NCI-H69 (cell line): ENCODE results near the gene WDR48.

ENCODE experiments used
- DNase-seq: peaks from one replicate; lab custom pipeline; 2025; lab: John Stamatoyannopoulos, UW

Gene WDR48

DNA sequence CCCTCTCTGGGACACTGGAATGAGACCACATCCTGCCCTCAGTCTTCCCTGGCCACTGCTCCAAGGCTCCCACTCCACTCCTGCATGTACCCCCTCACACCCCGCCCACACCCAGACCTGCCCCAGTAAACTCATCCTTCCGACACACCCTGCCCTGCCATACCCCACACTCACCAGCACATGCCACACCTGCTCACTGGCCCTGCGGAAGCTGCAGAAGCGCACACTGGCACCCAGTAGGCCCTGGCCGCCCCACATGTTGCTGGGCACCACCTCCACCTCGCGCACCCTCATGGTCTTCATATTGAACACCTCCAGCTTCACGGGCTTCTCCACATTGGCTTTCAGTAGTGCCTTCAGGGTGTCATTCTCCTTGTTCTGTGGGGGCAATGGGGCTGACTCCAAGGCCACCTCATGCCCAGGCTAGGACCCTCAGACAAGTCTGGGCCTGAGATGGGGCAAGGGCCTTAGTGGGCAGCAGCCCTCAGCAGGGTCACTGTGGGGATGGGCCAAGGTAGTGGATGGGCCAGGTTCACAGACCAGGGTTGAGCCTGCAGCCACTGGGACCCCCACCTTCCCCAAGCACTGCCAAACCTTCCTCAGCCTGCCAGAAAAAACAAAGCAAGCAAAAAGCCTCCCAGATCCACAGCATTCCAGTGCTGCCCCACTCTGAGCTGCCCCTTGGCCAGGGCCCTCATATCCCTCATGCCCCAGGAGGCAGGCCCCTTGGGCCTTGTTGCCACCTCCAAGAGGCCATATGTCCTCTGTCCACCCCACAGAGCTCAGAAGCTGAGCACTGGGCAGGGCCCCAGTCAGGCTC, 50.9 kb downstream of the WDR48 start:
- no peak for DNase-seq

DNA sequence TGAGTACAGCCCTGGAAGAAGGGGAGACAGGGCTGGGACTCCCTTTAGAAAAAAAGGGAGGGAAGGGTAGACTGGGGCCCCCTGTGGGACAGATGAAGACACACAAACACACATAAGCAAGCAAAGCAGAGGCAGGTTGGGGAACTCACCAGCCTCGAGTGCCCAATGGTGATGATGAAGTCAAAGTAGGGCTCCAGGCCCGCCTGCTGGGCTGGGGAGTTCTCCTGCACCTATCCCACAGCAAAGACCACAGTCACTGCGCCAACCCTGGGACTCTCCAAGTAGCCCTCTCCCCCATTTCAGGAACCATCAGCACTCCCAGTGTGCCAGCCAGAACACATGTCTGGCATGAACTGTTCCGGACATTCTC, 51.5 kb downstream of the WDR48 start:
- DNase-seq, result no peak

DNA sequence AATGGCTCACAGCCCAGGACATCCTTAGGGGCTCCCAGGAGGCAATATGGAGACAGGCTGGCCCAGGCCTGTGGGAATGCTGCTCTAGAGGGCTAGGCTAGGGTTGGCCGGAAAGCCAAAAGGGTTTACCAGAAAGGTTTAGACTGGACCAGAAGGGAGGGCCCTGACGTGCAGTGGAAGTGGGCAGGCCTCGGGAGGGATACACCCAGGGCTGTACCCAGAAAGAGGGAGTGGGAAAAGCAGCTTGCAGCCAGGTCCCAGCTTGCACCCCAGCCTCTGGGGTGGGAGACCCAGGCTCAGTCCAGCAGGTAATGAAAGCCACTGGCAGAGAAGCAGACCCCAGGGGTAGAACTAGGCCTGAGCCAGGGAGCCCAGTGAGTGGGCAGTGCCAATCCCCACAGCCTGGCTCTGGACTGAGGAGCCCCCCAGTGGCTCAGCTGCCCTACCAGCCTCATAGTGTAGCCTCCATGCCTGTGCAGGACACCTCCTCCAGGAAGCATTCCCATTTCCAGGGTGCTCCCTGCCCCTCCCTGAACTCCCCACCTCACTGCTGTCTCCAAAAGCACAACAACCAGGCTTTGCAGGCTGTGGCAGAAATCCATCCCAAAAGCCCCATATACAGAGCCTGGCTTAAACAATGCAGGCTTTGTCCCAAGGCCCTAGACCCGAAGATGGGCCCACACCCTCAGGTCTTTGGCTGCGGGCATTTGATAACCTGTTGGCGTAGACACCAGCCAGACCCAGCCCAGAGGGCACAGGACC, 52.2 kb downstream of the WDR48 start:
- DNase-seq, result no peak

DNA sequence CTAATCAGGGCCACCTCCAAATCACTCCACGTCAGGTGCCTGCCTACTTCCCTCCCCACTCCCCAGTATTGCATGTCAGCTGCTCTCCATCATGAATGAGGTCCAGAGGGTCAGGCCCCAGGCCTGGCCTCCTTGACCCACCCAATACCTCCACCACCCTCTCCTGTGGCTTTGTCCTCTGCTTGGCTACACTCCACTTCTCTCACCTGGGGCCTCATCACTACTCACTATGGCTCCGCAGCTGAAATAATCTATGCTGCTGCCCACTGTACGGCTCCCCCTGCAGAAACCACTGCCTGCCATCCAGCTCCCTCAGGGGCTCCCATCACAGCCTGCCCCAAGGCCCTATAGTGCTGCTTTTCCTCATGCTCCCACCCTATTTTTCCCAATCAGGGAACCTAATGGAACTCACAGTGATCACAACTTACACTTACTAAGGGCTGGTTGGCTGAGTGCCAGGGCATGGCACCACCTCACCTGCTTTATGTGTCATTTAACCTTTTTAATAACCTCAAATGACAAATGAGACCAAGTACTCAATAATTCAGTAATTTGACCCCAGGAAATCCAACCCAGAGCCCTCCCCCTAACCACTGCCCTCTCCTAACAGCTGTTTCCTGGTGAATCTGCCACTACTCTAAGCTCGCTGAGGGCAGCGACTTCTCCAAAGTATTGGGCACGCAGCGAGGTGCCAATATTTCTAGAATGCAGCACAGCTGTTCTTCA, 53.3 kb downstream of the WDR48 start:
- DNase-seq, result peak; percentile 22

DNA sequence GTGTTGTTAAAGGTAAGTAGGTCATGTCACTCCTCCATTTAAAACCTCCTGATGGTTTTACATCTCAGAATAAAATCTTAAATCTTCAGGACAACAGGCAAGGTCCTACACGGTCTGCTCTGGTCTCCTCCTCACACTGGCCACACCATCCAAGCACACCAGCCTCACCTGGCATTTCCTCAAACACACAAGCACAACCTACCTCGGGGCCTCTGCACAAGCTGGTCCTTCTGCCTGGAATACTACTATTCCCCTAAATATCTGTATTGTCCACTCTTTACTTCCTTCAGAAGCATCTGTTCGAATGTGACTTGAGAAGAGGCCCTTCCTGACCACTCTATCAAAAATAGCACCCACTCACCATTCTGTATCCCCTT, 53.9 kb downstream of the WDR48 start:
- DNase-seq, result no peak

DNA sequence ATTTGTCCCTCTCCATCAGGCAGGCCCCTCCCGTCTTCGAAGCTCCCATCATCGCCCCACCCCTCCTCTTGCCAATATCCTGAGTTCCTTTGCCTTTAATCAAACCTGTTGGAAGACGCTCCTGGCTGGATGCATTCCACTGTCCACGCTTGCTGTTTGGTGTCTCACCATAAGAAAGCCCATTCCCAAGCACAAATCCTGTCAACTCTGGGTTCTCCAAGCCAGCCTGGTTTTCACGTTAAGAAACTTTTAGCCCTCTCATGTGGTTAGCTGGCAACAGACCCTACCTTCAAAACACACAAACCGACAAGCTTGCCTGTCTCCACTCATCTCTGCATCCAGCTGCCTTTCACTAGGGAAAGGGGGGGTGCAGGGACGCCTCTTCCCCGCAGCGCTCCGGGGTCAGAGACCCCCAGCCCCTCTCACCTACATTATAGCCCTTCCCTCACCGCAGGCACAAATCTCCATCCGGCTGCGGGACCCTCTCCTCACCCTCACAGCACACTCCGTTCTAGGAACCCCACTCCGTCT, 54.5 kb downstream of the WDR48 start:
- peak; percentile 2 for DNase-seq

DNA sequence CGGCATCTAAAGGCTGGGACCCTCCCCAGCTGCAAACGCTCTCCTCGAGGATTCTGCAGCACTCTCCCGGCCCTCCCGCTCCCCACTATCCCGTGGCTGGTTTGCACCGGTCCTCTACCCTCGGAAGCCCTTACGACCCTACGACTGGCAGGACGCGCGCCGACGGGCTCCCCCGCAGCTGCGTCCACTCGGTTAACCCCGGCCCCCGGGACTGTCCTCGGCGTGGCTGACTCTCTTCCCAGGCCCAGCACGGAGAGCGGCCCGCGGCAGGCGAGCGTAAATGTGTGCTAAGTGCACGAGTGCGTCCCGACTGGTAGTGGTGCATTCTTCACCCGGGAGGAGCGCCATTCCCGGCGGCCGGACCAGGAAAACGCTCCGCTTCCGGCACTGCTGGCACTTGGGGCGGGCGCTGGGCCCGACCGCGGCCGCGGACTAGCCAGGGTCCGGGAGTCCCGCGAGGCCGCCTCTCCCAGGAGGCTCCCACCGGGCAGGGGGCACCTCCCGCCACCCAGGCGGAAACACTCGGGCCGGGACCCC, 55.1 kb downstream of the WDR48 start:
- DNase-seq, result peak; percentile 54

DNA sequence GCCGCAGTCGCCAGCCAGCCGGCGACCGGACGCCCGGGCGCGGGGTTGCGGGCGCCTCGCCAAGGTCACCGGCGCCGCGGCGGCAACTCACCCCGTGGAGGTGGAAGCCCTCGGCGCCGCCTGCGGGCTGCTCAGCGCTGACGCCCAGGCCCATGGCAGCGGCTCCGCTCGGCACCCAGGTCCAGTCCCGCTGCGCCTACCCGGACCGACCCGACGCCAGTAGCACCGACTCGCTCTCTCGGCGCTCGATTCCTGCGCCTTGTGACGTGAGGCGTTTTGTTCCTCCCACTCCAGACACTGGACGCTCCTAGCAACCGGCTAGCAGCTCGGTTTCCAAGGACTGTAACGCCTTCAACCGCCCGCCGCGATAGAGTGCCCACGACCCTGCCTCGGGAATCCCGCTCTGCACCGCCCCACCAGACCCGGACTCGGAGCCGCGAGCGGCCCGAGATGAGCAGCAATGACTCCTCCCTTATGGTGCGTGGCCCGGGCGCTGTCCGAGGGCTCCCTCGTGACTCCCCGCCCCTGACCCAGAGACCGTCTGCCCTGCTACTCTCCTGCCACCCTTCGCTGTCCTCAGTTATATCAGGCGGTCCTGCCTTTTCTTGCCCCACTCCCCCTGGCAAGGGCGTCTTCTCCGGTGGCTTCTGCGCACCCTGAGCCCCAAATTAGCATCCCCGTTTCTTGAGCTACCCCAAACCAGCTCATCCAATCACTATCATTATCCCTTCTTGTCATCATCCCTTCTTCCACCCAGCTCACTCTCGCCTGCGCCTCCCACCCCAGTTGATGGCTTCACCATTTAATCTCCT, 55.8 kb downstream of the WDR48 start, which contains the start of the genes GORASP1 and TTC21A:
GORASP1 (minus strand) TSS at position 240 of the 812 bp plus-strand sequence; CDS start at position 154, 86 bp downstream.
TTC21A (plus strand) TSS at position 293 of the 812 bp plus-strand sequence; CDS start at position 451, 158 bp downstream.
- peak; percentile 86 for DNase-seq

DNA sequence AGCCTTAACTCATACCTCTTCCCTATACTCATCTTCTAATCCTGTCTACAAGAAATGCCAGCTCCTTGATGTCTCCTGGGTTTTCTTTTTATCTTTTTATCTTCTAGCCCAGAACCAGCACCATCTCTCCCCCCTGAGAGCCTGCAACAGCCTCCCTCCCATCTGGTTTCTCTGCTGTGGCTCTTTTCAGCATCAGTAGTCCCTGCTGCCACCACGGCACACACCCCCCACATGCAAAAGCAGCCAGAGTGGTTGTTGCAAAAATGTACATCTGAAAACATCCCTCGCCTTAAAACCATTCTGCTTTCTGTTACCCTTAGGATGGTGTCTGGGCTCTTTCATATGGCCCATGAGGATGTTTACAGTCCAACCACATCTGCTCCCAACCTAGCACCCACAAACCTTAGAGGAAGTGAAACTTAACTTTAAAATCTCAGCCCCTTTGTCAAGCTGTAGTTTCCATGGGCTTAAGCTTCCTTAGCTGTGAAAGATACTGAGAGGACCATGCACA, 56.4 kb downstream of the WDR48 start:
- no peak for DNase-seq

DNA sequence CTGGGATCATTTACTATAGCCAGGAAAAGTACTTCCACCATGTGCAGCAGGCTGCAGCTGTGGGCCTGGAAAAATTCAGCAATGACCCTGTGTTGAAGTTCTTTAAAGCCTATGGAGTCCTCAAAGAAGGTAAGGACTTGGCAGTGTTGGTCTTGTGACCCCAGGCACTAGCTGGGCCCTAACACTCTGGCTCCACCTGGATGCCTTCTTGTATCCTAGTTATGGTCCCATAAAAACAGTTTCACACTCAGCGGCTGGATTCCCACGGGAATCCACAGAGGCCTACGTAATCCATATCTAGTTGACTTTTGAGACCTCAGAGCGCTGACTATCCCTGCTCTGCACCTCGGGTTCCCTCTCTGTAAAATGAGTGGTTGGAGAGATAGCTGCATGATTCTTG, 57.3 kb downstream of the WDR48 start:
- DNase-seq, result no peak

DNA sequence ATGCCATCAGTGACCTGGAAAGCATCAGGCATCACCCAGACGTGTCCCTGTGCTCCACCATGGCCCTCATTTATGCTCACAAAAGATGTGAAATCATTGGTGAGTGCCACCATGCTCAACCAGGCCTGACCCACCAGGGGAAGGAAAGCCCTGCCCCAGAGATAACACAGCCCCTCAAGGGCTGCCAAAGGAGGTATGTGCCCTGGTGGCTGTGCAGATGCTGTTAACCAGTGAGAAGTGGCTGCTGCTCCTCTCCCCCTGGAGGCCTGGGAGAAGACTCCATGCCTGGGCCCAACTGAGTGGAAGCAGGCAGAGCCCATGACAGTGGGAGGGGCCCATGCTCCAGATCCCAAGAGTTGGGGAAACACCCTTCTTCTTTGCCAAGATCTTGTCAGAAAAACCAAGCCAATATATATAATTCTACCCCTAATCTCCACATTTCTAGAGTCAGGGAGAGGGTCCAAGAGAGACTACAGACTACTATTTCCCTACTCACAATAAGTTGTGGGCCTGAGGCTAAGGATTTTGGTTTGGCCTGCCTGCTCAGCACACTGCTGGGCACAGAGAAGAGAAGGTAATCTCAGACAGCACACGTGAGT, 58.3 kb downstream of the WDR48 start:
- DNase-seq, result no peak

DNA sequence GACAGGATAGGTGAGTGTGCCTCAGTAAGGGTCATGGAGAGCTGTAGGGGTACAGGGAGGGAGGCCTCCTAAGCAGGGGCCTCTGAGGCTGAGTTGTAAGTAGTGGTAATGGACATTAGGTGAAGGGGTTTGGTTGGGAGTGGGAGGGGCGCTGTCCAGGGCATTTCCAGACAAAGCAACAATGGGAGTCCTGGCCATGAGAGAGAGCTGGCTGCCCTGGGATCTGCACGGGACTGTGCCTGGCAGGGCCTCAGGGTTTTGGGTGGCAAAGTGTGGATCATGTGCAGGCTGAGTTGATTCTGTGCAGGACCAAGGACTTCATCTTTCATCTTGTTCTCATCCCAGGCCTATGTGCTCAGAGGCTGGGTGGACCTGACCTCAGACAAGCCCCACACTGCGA, 60.3 kb downstream of the WDR48 start:
- no peak for DNase-seq

DNA sequence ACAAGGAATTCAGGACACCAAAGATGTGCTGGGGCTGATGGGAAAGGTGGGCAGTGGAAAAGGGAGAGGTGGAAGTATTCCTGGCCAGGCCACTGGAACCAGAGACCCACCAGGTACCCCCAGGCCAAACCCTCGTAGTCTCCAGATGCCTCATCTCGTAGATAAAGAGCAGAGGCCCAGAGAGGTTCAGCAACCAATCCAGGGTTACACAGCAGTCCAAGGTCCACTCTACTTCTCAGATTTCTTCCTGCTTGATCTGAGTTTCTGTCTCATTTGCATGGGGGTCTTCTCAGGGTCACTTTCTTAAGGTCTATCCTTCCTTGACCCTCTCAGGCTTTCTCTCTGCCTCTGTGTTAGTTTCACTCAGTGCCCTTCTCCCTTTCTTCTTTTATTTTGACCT, 60.7 kb downstream of the WDR48 start:
- DNase-seq, result no peak

DNA sequence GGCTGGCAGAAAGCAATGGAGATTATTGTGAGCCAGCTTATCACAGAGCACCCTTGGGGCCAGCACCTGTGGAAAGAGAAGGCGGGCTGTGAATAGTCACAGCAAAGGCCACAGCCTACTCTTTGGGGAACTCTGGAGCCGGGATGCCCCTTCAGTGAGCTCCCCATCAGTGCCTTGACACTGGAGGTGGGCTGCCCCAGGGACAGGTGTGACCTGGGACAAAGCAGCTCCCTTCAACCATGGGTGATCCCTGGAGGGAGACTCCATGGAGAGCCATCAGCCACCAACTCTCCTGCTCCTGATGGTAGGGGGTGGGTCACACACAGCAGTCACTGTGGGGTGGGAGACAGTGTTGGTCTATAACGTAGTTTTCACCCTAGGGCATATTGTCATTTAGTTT, 61.5 kb downstream of the WDR48 start:
- DNase-seq, result no peak

DNA sequence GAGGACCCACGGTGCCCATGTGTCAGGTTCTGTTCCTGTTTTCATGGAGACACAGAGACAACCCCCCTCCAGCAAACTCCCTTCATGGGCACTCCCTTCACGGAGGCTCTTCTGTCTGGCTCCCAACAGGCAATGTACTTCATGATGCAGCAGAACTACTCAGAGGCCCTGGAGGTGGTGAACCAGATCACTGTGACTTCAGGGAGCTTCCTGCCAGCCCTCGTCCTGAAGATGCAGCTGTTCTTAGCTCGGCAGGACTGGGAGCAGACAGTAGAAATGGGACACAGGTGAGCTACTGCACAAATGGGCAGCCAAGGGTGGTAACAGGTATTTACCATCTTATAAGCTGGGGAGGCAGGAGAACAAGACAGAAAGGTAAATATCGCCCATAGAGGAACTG, 62.6 kb downstream of the WDR48 start:
- DNase-seq, result no peak

DNA sequence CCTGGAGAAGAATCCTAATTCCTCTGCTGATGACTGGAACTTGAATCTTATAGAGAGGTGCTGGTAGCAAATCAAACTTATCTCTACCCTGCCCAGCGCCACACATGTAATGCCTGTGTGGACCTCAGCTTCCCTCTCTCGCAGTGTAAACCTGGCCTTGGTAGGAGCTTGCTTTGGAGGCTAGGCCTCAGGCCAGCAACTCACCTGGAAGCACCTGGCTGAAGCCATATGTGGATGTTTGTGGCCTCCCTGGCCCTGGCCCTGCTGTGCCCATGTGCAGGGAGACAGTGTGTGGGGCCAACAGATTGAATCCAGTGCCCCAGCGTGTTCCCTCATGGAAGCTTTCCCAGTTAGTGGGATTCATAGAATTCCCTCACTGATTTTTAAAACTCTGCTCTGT, 64.1 kb downstream of the WDR48 start:
- DNase-seq, result no peak

DNA sequence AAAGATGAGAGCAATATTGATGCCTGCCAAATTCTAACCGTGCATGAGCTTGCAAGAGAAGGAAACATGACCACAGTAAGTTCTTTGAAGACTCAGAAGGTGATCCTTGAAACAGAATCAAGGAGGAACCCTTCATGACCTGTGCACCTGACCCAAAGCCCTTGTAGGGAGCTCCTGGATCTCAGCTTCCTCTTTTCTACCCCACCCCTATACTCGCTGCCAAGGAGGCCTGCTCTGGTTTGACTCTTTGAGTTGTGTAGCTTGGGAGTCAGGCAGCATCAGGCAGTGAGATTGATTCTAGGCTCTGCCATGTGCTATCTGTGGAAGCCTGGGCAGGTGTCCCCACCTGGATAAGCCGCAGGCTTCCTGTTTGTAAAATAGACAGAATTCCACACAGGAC, 66.3 kb downstream of the WDR48 start:
- DNase-seq, result no peak

DNA sequence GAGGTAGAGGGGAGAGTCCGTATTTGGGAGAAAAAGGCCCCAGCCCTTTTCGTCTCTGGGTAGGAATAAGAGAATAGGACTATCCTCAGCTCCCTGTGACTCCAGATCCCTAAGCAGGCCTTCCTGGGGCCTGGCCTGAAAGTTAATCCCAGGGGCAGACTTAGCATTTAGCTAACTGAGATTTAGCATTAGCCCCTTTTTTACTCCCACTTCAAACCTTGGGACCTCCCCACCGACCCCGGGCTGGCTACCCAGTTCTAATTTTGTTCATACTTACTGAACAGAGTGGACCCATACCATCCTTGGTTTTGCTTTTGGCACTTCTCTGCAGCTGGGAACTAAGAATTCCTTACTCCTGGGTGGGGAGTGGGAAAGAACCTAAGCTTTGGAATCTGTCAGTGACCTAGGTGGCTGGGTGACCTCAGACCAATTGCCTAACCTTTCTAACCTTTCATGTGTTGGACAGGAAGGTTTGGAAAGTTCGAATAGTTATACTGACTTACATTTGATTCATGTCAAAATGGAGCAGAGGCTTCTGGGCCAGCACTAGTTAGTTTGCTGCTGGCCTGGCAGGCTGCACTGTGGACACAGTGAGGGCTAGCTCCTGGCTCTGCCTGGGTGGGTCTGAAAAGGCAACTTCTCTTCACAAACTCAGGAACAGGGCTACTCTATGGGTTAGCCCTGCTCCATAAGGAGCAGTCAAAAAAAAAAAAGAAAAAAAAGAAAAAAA, 67.3 kb downstream of the WDR48 start:
- DNase-seq, result no peak

DNA sequence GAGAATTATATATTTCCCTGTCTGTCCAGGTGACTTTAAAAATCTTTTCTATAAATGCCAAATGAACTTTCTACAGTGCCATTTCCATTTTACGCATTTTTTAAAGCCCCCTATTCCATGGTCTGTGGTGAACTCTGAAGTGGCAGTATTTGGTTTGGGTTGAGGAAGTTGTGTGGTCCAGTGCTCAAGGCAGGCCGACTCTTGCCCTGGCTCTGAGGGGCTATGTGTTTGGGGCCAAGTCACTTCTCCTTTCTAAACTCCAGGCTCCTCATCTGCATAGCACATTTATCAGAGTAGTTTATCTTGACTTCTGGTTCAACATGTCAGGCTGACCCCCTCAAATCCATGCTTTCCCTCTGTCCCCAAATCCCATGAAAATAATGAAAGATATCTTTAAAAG, 69.8 kb downstream of the WDR48 start:
- DNase-seq, result no peak

DNA sequence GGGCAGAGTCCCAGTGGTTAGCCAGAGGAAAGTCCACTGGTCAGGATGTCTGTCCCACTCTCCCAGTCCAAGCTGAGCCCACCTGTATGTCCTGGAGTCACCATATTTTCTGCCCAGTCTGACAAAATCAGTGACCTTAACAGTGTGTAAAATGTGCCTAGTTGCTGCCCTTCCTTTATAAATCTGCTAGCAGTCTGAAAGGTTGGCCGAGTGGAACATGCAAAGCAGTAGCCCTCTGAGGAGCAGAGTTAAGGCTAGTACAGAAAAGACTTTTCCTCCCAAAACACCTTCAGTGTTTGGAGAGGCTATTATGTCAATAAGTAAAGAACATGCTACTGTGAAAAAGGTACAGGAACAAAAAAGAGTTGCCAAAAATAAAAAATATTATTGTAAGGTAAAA, 71.0 kb downstream of the WDR48 start:
- DNase-seq, result no peak
